GM12872 (cell line): ENCODE results near the gene ZNF385A.

Experiments used
- CTCF ChIP-seq: IDR thresholded peaks from 3 replicates; pipeline ENCODE4 v1.5.1; 2011; ENCODE audit warnings: low read depth, mild to moderate bottlenecking, low read length, moderate library complexity; ENCODE audit not compliant: insufficient read depth

The ZNF385A gene

GRCh38 chr12:54352891-54353874 is 31.4 kb downstream of the ZNF385A start:
- no peak for TF ChIP-seq CTCF

GRCh38 chr12:54352022-54352531 is 32.5 kb downstream of the ZNF385A start:
- TF ChIP-seq CTCF, result no peak

GRCh38 chr12:54351341-54351740 is 33.2 kb downstream of the ZNF385A start:
- TF ChIP-seq CTCF, result no peak

- TF ChIP-seq CTCF, result no peak
Measured at GRCh38 chr12:54350743-54351142, 33.8 kb downstream of the ZNF385A start.

- no peak for TF ChIP-seq CTCF
Measured at GRCh38 chr12:54349679-54350078, 34.9 kb downstream of the ZNF385A start.

GRCh38 chr12:54349036-54349435 is 35.5 kb downstream of the ZNF385A start:
- TF ChIP-seq CTCF, result no peak

GRCh38 chr12:54341378-54342300 is 42.9 kb downstream of the ZNF385A start:
- TF ChIP-seq CTCF, result no peak
